PC-3 (cell line): ENCODE data around the gene NHP2. TPM values are rescaled to one million over a fixed set of nuclear protein-coding genes. Genes with fewer than 3 reads are reported as not detected.
"Not testable (repeated sequence)": the region's sequence is repeated elsewhere in the genome, so short reads cannot be mapped to it uniquely, and the experiment has no call there.

Experiments
- ATAC-seq: fragments of 200-7000 bp; cut with Tn5 transposase; 2 replicates; pipeline ENCODE4 v1.9.1; 2020; ENCODE audit warnings: mild to moderate bottlenecking, moderate library complexity
- BruUV-seq: library from RNA; stranded (reverse); fragments of 400-500 nt; replicated peaks from 2 replicates; lab custom pipeline; 2021; lab: Mats Ljungman, UMichigan
- CTCF ChIA-PET: fragments of 300-600 bp; sonication (Branson Sonifier 250); formaldehyde crosslinking; loops from one replicate; lab custom pipeline; 2022; ENCODE audit warnings: antibody characterized with exemption; lab: Charles Lee
- POLR2A ChIA-PET: fragments of 300-600 bp; sonication (Branson Sonifier 250); formaldehyde crosslinking; loops from one replicate; lab custom pipeline; 2022; ENCODE audit warnings: antibody characterized with exemption; ENCODE audit not compliant: unreplicated experiment; lab: Charles Lee
- DNase-seq: peaks from one replicate; pipeline ENCODE4 v3.0.0-alpha.2; 2015
- H2AFZ ChIP-seq: fragments of 300-600 bp; sonication (generic); 2 replicates; pipeline ENCODE4 v1.6.0; 2016; ENCODE audit warnings: antibody characterized with exemption, low read length
- H3F3A ChIP-seq: fragments of 300-600 bp; sonication (generic); one replicate; pipeline ENCODE4 v1.6.0; 2017; ENCODE audit warnings: antibody characterized with exemption, low read length, control low read depth, mild to moderate bottlenecking; ENCODE audit not compliant: unreplicated experiment
- H3K27ac ChIP-seq: fragments of 300-600 bp; sonication (generic); 2 replicates; pipeline ENCODE4 v1.5.1; 2016; ENCODE audit warnings: mild to moderate bottlenecking, low read length
- H3K27me3 ChIP-seq: fragments of 300-600 bp; sonication (generic); 2 replicates; pipeline ENCODE4 v1.6.1; 2016; ENCODE audit warnings: low read length, mixed read lengths
- H3K36me3 ChIP-seq: fragments of 300-600 bp; sonication (generic); 2 replicates; pipeline ENCODE4 v1.6.1; 2016; ENCODE audit warnings: low read depth, mixed run types, low read length, mixed read lengths
- H3K4me1 ChIP-seq: fragments of 300-600 bp; sonication (generic); 2 replicates; pipeline ENCODE4 v1.5.1; 2016; ENCODE audit warnings: low read length; ENCODE audit not compliant: insufficient read depth
- H3K4me2 ChIP-seq: fragments of 300-600 bp; sonication (generic); 2 replicates; pipeline ENCODE4 v1.6.0; 2016; ENCODE audit warnings: low read length
- H3K4me3 ChIP-seq: fragments of 300-600 bp; sonication (generic); 2 replicates; pipeline ENCODE4 v1.5.1; 2016; ENCODE audit warnings: mild to moderate bottlenecking, low read length, mixed read lengths
- H3K79me2 ChIP-seq: fragments of 300-600 bp; sonication (generic); 2 replicates; pipeline ENCODE4 v1.6.1; 2017; ENCODE audit warnings: low read length, mixed read lengths
- H3K9ac ChIP-seq: fragments of 300-600 bp; sonication (generic); 2 replicates; pipeline ENCODE4 v1.6.0; 2016; ENCODE audit warnings: mild to moderate bottlenecking, low read length
- H3K9me2 ChIP-seq: fragments of 300-600 bp; sonication (generic); replicated peaks from 2 replicates; pipeline ENCODE4 v1.6.1; 2016; ENCODE audit warnings: mixed run types, low read length, mixed read lengths
- H3K9me3 ChIP-seq: fragments of 300-600 bp; sonication (generic); 2 replicates; pipeline ENCODE4 v1.6.1; 2016; ENCODE audit warnings: low read length, mixed read lengths
- H4K20me1 ChIP-seq: fragments of 300-600 bp; sonication (generic); 2 replicates; pipeline ENCODE4 v1.6.1; 2016; ENCODE audit warnings: low read length, mixed read lengths
- EZH2 ChIP-seq: fragments of 300-600 bp; sonication (generic); IDR thresholded peaks from one replicate; pipeline ENCODE4 v1.6.1; 2017; ENCODE audit warnings: antibody characterized with exemption, mild to moderate bottlenecking, low read length; ENCODE audit not compliant: unreplicated experiment
- EZH2phosphoT487 ChIP-seq: fragments of 300-600 bp; sonication (generic); IDR thresholded peaks from 2 replicates; pipeline ENCODE4 v1.6.1; 2018; ENCODE audit warnings: mild to moderate bottlenecking, antibody characterized with exemption, low read length, borderline replicate concordance
- intact Hi-C: fragments of 100-400 bp; cut with micrococcal nuclease; formaldehyde crosslinking; loops from 2 replicates; pipeline ENCODE4 v1.9.0; 2023
- total RNA-seq: library from RNA; depleted of rRNA; stranded (reverse); fragments of >200 nt; gene quantifications from 2 replicates; pipeline ENCODE4 v1.2.3, GENCODE V29; 2014
- TF ChIP-seq, protein P1 (sequence below): fragments of 300-600 bp; sonication (generic); conservative IDR thresholded peaks from 2 replicates; pipeline ENCODE4 v1.5.1; 2017; ENCODE audit warnings: antibody characterized with exemption, low read depth, mild to moderate bottlenecking, low read length

Gene NHP2
- total RNA-seq, 1 experiment from 2014 or later, result 649 TPM

DNA sequence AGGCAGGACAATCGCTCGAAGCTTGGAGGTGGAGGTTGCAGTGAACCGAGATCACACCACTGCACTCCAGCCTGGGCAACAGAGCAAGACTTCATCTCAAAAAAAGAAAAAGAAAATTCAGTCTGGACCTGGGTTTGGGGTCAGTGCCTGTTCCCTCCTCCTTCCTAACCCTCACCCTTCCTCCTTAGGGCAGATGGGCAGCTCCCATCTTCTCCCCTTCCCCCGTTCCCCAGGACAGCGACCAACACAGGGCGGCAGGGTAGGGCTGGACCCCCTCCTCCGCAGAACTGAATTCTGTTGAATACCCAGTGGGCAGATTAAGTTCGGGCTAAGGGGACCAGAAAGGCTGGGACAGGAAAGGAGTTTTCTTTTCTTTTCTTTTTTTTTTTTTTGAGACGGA lies 24.4 kb downstream of the NHP2 start:
- no peak for TF ChIP-seq EZH2
- TF ChIP-seq EZH2phosphoT487, result no peak
- TF ChIP-seq, protein P1, sequence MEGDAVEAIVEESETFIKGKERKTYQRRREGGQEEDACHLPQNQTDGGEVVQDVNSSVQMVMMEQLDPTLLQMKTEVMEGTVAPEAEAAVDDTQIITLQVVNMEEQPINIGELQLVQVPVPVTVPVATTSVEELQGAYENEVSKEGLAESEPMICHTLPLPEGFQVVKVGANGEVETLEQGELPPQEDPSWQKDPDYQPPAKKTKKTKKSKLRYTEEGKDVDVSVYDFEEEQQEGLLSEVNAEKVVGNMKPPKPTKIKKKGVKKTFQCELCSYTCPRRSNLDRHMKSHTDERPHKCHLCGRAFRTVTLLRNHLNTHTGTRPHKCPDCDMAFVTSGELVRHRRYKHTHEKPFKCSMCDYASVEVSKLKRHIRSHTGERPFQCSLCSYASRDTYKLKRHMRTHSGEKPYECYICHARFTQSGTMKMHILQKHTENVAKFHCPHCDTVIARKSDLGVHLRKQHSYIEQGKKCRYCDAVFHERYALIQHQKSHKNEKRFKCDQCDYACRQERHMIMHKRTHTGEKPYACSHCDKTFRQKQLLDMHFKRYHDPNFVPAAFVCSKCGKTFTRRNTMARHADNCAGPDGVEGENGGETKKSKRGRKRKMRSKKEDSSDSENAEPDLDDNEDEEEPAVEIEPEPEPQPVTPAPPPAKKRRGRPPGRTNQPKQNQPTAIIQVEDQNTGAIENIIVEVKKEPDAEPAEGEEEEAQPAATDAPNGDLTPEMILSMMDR, result no peak
- Histone ChIP-seq H3K36me3 (no peaks in the 10 kb centered on the region), H3K27ac (no peak overlapping the region), H3K27me3 (no peaks in the 10 kb centered on the region), H3K9ac (no peak overlapping the region), H4K20me1 (no peaks in the 10 kb centered on the region), H3K4me2 (no peak overlapping the region), H3K4me3 (no peak overlapping the region), H3K79me2 (peaks cover 20% of the 10 kb centered on the region), H3F3A (no peaks in the 10 kb centered on the region), H2AFZ (no peak overlapping the region), H3K4me1 (peaks cover 23% of the 10 kb centered on the region), H3K9me2 (no peaks in the 10 kb centered on the region), H3K9me3 (no peaks in the 10 kb centered on the region)
- ChIA-PET POLR2A (no interaction called here), CTCF (no interaction called here)
- BruUV-seq, result no TSS peak
- no peak for ATAC-seq
- intact Hi-C loops, result no loop called here
- DNase-seq, result no peak

DNA sequence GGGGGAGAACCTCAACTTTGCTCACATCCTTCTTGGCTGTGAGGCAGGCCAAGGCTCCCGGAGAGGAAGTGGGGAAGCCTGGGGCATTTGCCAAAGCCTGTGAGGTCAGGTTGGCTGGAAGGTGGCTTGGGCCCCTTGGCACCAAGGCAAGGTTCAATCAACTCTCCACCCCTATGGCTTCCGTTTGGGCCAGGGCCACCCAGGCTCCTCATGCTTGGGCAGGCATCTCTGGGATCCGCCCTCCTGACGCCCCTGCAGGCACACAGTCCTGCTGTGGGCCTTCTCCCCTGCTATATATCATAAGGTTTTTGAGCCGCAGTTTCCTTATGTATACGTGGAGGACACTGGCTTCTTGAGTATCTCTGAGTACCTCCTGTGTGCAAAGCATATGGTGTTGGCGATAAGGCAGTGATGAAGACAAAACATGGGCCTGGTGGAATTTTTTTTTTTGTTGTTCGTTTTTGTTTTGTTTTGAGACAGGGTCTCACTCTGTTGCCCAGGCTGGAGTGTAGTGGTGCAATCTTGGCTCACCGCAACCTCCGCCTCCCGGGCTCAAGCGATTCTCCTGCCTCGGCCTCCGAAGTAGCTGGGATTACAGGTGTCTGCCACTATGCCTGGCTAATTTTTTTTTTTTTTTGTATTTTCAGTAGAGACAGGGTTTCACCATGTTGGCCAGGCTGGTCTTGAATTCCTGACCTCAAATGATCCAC lies 26.2 kb downstream of the NHP2 start:
- H2AFZ ChIP-seq, H3K27ac ChIP-seq, H3K4me3 ChIP-seq, H4K20me1 ChIP-seq, H3K9ac ChIP-seq, H3K27me3 ChIP-seq, POLR2A ChIA-PET, H3F3A ChIP-seq, H3K9me3 ChIP-seq, H3K4me2 ChIP-seq, ATAC-seq, intact Hi-C loops, H3K36me3 ChIP-seq, CTCF ChIA-PET, H3K9me2 ChIP-seq, DNase-seq, BruUV-seq: not testable (repeated sequence)
- Histone ChIP-seq H3K79me2 (peaks cover 16% of the 10 kb centered on the region), H3K4me1 (peaks cover 32% of the 10 kb centered on the region)

DNA sequence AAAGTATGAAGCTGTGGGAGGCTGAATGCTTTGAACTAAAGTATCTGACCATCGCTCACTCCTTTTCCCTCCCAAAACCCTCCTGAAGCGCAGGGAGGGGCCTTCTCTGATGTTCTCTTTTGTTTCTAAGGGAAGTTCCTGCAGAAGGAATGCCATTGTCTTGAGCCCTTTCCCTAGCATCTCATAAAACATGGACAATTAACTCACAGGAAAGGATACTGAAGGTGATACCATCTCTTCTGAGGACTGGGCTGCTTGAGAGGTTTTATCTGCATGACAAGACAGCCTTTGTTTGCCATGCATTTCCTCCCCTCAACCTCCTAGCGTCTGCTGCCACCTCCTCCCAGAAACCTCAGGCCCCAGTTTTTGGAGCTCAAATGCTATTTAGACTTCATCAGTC lies 27.1 kb downstream of the NHP2 start:
- ATAC-seq, result no peak
- no peak for DNase-seq
- no peak overlapping the region for H2AFZ ChIP-seq
- H3K9ac ChIP-seq, result no peak overlapping the region
- ChIA-PET CTCF (no interaction called here), POLR2A (no interaction called here)
- intact Hi-C loops, result no loop called here
- peaks cover 7% of the 10 kb centered on the region for H3K79me2 ChIP-seq
- peaks cover 28% of the 10 kb centered on the region for H3K4me1 ChIP-seq
- H3K36me3 ChIP-seq, result no peaks in the 10 kb centered on the region
- TF ChIP-seq EZH2 (no peak), EZH2phosphoT487 (no peak)
- TF ChIP-seq, protein P1, result no peak
- no peak overlapping the region for H3K4me2 ChIP-seq
- no peaks in the 10 kb centered on the region for H3K27me3 ChIP-seq
- BruUV-seq, result no TSS peak
- H4K20me1 ChIP-seq, result no peaks in the 10 kb centered on the region
- H3K27ac ChIP-seq, result no peak overlapping the region
- no peaks in the 10 kb centered on the region for H3F3A ChIP-seq
- no peaks in the 10 kb centered on the region for H3K9me2 ChIP-seq
- H3K9me3 ChIP-seq, result no peaks in the 10 kb centered on the region
- H3K4me3 ChIP-seq, result no peak overlapping the region
